ENCODE measurements around the gene MEGF11.
"Not testable (repeated sequence)": the region's sequence is repeated elsewhere in the genome, so short reads cannot be mapped to it uniquely, and the experiment has no call there.

MEGF11 gene

GRCh38 chr15:65870889-65871533, 382.5 kb downstream of the MEGF11 start:
- no peak for FAIRE-seq

- no peak for FAIRE-seq
Measured at GRCh38 chr15:65869954-65870871, 383.3 kb downstream of the MEGF11 start.

DNA sequence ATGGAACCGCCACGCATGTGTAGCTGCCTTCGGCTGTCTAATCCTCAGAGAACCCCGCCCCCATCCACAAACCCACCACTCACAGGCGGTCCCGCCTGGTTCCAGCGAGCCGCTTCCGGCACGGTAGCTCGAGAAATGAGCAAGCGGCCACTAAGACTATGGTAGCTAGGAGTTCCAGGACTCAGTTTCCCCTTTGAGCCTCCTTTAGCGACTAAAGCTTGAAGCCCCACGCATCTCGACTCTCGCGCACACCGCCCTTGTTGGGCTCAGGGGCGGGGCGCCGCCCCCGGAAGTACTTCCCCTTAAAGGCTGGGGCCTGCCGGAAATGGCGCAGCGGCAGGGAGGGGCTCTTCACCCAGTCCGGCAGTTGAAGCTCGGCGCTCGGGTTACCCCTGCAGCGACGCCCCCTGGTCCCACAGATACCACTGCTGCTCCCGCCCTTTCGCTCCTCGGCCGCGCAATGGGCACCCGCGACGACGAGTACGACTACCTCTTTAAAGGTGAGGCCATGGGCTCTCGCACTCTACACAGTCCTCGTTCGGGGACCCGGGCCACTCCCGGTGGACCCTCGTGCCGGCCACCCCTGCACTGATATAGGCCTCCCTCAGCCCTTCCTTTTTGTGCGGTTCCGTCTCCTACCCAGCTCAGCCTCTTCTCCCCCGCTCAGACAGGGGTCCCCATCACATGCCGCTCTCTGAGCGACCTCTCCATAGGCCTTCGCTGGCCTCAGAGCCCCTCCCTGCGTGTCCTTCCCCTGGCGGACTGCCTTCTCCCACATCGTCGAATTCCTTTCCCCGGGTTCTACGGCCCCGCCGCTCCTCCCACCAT, 384.2 kb downstream of the MEGF11 start, which contains the start of gene RAB11A:
Gene RAB11A (plus strand): TSS at position 366 of the 828 bp plus-strand sequence. CDS start 95 bp downstream, at position 461.
- FAIRE-seq = no peak

- no peak for FAIRE-seq
Measured at GRCh38 chr15:65868546-65869125, 384.9 kb downstream of the MEGF11 start.

GRCh38 chr15:65867933-65868332, 385.6 kb downstream of the MEGF11 start:
- FAIRE-seq = not testable (repeated sequence)

GRCh38 chr15:65867244-65867643, 386.3 kb downstream of the MEGF11 start:
- FAIRE-seq = no peak

- no peak for FAIRE-seq
Measured at GRCh38 chr15:65863106-65863505, 390.4 kb downstream of the MEGF11 start.

GRCh38 chr15:65862682-65863081, 390.9 kb downstream of the MEGF11 start:
- peak; percentile 85 for FAIRE-seq

DNA sequence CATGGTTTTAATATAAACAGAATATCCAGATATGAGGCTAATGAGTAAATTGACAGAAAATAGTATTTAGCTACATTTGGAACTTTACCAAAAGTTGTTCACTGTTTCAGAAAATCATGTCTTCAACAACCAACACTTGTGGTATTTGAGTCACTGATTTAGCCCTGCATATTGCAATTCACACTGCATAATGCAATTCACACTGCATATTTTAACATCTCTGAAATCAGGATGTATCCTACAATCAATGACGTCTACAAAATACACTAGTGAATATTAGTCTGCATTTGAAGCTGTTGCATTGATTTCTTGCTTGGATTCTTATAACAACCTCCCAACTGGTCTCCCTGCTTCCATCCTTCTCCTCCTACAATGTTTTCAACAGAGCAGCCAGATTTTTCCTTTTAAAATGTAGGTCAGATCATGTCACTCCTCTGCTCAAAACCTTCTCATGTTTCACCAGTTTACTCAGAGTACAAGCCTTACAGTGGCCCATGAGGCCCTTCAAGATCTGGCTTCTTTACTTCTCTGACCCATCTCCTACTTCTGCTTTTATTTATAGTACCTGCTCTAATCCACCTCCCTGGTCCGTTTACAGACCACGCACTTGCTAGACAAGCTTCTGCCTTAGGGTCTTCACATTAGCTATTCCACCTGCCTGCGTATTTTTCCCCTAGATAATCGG, 395.7 kb downstream of the MEGF11 start:
- FAIRE-seq = no peak

DNA sequence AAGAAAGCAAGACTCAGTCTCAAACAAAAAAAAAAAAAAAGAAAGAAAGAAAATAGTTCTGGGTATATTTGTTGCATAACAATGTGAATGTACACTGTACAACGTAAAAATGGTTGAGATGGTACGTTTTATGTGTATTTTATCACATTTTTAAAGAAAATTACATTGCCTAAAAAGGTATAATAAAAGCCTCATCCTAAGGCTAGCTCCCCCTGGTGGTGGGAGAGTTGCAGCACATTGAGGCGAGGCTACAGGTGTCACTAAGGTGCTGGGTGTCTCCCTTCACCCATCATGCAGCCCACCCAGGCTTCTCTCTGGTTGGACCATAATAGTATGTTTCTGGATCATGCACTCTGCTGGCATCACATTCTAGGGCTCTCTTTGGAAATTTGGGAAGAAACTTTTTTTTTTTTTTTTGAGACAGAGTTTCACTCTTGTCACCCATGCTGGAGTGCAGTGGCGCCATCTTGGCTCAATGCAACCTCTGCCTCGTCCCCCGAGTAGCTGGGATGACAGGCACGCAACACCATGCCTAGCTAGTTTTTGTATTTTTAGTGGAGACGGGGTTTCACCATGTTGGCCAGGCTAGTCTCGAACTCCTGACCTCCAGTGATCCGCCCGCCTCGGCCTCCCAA, 396.6 kb downstream of the MEGF11 start:
- FAIRE-seq = no peak

DNA sequence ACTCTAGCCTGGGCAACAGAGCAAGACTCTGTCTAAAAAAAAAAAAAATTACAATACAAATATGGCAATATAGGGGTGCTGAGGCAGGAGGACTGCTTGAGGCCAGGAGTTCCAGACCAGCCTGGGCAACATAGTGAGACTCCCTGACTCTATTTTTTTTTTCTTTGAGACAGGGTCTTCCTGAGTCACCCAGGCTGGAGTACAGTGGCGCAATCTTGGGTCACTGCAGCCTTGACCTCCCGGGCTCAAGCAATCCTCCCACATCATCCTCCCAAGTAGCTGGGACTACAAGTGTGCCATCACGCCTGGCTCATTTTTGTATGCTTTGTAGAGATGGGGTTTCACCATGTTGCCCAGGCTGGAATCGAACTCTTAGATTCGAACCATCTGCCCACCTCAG, 401.6 kb downstream of the MEGF11 start:
- FAIRE-seq = no peak

DNA sequence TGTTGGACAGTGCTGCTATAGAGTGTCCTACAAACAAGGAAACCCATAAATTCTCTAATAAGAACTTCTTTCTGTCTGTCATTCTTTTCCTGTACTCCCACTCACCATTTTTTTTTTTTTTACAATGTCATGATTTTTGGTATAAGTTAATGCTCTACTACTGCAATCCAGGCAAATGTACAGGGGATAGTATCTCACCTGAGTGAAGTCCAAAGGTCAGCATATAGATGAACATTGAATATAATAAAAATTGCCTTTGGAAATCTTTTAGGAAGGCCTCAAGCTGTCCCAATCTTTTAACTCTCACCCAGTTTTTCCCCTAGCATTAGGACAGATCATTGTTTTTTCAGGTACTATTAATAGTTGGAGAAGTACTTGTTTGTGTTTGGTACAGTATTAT, 405.6 kb downstream of the MEGF11 start:
- no peak for FAIRE-seq

GRCh38 chr15:65845826-65846519, 407.6 kb downstream of the MEGF11 start:
- no peak for FAIRE-seq
